ENCODE results near the gene PDE6D. TPM values are rescaled to one million over a fixed set of nuclear protein-coding genes. Genes with fewer than 3 reads are reported as not detected.

The PDE6D gene
- total RNA-seq, 1 donor from 2014 or later = 38.8 TPM

DNA sequence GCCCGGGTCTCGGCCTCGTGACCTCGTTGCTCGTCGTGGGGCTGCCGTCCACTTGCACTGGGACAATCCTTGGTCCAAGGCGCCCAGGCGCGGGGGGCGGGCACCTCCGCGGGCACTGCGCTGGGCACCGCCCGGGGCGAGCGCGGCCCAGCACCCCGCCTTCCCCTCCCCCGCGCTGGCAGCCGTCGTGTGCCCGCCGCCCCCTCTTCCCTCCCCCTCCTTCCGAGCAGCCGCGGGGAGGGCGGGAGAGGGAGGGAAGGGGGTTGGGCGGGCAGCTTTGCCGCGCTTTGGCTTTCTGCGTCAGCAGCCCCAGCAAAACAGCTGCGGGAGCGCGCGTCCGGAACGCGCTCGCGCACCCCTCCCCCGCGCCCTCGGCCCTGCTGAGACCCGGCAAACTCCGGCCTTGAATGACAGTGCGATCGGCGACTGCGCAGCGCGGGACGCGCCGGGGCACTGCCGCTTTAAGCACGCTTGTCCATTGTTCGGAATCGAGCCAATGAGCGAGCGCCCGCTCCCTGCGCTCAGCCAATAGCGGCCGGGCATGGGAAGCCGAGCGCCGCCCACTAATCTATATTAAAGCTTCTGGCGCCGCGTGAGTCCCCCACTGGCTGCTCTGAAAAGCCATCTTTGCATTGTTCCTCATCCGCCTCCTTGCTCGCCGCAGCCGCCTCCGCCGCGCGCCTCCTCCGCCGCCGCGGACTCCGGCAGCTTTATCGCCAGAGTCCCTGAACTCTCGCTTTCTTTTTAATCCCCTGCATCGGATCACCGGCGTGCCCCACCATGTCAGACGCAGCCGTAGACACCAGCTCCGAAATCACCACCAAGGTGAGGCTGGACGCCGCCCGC, 72.9 kb downstream of the PDE6D start, which contains the start of gene PTMA:
Gene PTMA (plus strand): TSS at position 599 of the 846 bp plus-strand sequence. CDS start 182 bp downstream, at position 781.
- Mint-ChIP-seq H3K27ac (ENCODE audit: unreplicated experiment) (peak within 1 kb of the TSS; percentile 100), H3K9me3 (peaks cover 3% of the 10 kb centered on the region), H3K27me3 (ENCODE audit: low read depth) (peaks cover 40% of the 10 kb centered on the region), H3K4me1 (peaks cover 46% of the 10 kb centered on the region), H3K4me3 (peak within 1 kb of the TSS; percentile 100), H3K36me3 (ENCODE audit: low read depth) (peaks cover 28% of the 10 kb centered on the region)
- DNase-seq (ENCODE audit: low read depth, low spot score) = peak; percentile 97
- TF ChIP-seq, protein P1, sequence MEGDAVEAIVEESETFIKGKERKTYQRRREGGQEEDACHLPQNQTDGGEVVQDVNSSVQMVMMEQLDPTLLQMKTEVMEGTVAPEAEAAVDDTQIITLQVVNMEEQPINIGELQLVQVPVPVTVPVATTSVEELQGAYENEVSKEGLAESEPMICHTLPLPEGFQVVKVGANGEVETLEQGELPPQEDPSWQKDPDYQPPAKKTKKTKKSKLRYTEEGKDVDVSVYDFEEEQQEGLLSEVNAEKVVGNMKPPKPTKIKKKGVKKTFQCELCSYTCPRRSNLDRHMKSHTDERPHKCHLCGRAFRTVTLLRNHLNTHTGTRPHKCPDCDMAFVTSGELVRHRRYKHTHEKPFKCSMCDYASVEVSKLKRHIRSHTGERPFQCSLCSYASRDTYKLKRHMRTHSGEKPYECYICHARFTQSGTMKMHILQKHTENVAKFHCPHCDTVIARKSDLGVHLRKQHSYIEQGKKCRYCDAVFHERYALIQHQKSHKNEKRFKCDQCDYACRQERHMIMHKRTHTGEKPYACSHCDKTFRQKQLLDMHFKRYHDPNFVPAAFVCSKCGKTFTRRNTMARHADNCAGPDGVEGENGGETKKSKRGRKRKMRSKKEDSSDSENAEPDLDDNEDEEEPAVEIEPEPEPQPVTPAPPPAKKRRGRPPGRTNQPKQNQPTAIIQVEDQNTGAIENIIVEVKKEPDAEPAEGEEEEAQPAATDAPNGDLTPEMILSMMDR (conservative IDR thresholded peaks at IDR 0.05) = no peak

DNA sequence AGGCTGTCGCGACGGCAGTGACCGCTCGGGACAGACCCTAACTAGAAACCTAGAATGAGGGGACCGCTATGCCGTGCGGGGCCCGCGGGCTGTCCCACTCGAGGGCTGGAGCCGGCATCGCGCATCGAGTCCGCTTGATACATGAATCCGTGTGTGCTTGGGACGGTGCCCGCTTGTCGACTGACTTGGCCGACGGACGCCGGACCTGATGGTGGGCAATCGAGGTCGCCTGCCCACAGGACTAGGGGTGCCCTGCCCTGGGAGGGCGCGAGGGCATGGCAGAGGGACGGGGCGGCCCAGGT, 73.5 kb downstream of the PDE6D start:
- peak overlapping the region; percentile 95 for H3K4me3 Mint-ChIP-seq
- TF ChIP-seq, protein P1 (conservative IDR thresholded peaks at IDR 0.05) = no peak
- peaks cover 45% of the 10 kb centered on the region for H3K4me1 Mint-ChIP-seq
- peak; percentile 65 for DNase-seq (ENCODE audit: low read depth, low spot score)
- H3K27ac Mint-ChIP-seq (ENCODE audit: unreplicated experiment) = peak overlapping the region; percentile 100
- peaks cover 27% of the 10 kb centered on the region for H3K36me3 Mint-ChIP-seq (ENCODE audit: low read depth)
- peaks cover 3% of the 10 kb centered on the region for H3K9me3 Mint-ChIP-seq
- peaks cover 39% of the 10 kb centered on the region for H3K27me3 Mint-ChIP-seq (ENCODE audit: low read depth)

DNA sequence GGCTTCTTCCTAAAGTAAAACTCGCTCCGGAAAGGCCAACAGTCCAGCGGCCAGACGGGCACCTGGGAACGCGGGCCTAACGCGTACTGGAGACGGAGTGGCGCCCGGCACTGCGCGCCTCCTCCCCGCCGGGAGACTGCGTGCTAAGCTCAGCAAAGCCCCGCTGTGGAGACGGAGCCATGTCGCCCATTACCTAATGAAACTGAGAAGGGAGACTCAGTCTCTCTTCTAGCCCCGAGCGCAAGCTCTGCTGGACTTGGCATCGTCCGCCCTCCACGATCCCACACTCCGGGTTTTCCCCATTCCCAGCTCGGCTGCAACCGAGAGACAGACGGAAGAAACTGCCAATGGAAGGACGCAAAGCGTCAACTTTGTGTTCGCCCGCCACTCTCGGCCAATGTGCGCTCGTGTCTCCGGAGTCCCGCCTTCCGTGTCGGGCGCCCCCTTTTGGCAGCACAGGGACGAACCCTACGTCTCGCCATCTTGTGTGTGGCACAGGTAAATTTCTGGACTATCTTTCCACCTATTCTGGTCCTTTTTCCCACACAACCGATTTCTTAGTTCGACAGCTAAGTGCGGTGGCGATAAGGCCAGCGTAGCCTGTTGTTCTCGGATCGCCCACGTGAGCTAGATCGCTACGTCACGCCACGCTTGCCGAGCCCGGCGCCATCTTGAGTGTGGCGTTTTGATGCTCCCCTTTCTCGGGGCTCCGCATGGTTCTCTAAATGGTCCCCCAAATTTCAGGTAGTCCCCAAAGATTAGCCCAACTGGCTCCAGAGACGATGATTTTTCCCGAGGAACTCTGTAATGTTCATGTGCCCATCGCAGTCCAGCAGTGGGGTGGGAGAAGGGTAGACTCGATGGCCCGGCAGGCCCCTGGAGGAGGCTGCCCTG, 74.1 kb downstream of the PDE6D start:
- peaks cover 39% of the 10 kb centered on the region for H3K4me1 Mint-ChIP-seq
- peaks cover 33% of the 10 kb centered on the region for H3K27me3 Mint-ChIP-seq (ENCODE audit: low read depth)
- TF ChIP-seq, protein P1 (conservative IDR thresholded peaks at IDR 0.05) = peak; percentile 93
- peaks cover 3% of the 10 kb centered on the region for H3K9me3 Mint-ChIP-seq
- DNase-seq (ENCODE audit: low read depth, low spot score) = peak; percentile 99
- H3K27ac Mint-ChIP-seq (ENCODE audit: unreplicated experiment) = peak overlapping the region; percentile 100
- peaks cover 21% of the 10 kb centered on the region for H3K36me3 Mint-ChIP-seq (ENCODE audit: low read depth)
- H3K4me3 Mint-ChIP-seq = peak overlapping the region; percentile 95

DNA sequence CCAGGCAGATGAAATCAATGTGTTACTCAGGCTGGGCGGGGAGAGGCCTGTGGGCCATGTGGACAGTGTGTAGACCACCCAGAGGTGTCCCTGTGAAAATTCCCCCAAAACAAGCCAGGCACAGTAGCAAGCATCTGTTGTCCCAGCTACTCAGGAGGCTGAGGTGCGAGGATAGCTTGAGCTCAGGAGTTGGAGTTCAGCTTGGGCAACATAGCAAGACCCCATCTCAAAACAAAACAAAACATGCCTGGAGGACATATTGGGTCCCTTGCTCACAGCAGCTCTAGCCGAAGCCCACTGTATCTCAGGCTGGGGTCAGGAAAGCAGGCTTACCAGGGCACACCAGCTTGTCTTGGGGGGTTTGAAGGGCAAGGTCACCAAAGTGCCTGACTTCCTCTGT, 77.1 kb downstream of the PDE6D start:
- TF ChIP-seq, protein P1 (conservative IDR thresholded peaks at IDR 0.05) = no peak
- Mint-ChIP-seq H3K27ac (ENCODE audit: unreplicated experiment) (no peak overlapping the region), H3K4me1 (peaks cover 27% of the 10 kb centered on the region), H3K4me3 (peak overlapping the region; percentile 84), H3K36me3 (ENCODE audit: low read depth) (peaks cover 4% of the 10 kb centered on the region), H3K27me3 (ENCODE audit: low read depth) (peaks cover 16% of the 10 kb centered on the region), H3K9me3 (peaks cover 3% of the 10 kb centered on the region)
- no peak for DNase-seq (ENCODE audit: low read depth, low spot score)

DNA sequence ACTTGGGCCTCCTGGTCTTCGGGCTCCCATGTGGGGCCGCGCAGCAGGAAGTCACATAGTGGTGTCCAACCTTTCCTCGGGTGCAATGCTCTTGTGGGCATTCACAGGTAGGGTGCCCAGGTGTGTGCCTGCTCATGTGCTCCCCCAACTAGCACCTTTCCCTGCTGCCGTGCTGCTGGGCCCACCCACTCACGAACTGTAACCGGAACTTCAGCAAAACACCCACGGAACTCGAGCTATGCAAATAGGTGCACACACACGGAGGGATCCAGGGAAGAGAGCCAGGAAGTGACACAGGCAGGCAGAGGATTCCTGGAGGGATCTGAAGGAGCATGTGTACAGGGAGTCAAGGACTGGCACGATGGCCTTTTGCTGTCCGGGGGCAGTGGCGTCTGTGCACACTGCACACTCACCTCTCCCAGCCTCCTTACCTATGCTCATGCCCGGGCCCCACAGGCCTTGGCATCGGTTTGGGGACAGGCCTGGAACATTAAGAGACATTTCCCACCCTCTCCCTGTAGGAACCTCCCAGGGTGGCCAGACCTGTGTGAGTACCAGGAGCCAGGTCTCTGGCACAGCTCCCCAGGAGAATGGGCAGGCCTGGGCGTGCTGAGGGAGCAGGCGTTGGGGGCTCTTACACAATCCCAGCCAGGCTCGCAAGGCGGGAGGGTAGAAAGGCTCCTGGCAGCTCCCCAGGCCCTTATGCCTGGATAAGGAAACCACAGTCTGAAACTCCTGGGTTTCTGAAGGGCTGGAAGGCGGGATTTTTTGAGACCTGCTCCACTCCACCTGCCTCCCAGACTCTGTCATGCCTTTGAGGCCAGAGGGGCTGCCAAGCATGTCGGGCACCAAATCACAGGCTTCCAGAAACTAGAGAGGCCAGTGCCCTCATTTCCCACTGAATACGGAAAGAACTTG, 79.4 kb downstream of the PDE6D start:
- Mint-ChIP-seq H3K4me1 (peaks cover 16% of the 10 kb centered on the region), H3K4me3 (no peak overlapping the region), H3K9me3 (no peaks in the 10 kb centered on the region), H3K27ac (ENCODE audit: unreplicated experiment) (no peak overlapping the region), H3K27me3 (ENCODE audit: low read depth) (peaks cover 4% of the 10 kb centered on the region), H3K36me3 (ENCODE audit: low read depth) (no peaks in the 10 kb centered on the region)
- no peak for DNase-seq (ENCODE audit: low read depth, low spot score)
- TF ChIP-seq, protein P1 (conservative IDR thresholded peaks at IDR 0.05) = no peak

Measured in neural crest cell (in vitro differentiated cells).